ENCODE measurements around the gene CAPN1.
A peak's percentile ranks its signal among the peaks of the same experiment; 100 is the strongest.
"Not testable (repeated sequence)": the region's sequence is repeated elsewhere in the genome, so short reads cannot be mapped to it uniquely, and the experiment has no call there.

The CAPN1 gene

GRCh38 chr11:65181569-65182257 is at the start of gene CAPN1:
CAPN1 (plus strand) TSS chr11:65181928; CDS start chr11:65182702, 774 bp downstream.
- peak; percentile 78 for DNase-seq (ENCODE audit: low spot score)

GRCh38 chr11:65132238-65132987 is 49.3 kb upstream of the CAPN1 start:
- DNase-seq (ENCODE audit: low spot score) = no peak

GRCh38 chr11:65132988-65133700 is 48.6 kb upstream of the CAPN1 start:
- no peak for DNase-seq (ENCODE audit: low spot score)

- no peak for DNase-seq (ENCODE audit: low spot score)
Observed at GRCh38 chr11:65133724-65134123, 48.0 kb upstream of the CAPN1 start.

DNA sequence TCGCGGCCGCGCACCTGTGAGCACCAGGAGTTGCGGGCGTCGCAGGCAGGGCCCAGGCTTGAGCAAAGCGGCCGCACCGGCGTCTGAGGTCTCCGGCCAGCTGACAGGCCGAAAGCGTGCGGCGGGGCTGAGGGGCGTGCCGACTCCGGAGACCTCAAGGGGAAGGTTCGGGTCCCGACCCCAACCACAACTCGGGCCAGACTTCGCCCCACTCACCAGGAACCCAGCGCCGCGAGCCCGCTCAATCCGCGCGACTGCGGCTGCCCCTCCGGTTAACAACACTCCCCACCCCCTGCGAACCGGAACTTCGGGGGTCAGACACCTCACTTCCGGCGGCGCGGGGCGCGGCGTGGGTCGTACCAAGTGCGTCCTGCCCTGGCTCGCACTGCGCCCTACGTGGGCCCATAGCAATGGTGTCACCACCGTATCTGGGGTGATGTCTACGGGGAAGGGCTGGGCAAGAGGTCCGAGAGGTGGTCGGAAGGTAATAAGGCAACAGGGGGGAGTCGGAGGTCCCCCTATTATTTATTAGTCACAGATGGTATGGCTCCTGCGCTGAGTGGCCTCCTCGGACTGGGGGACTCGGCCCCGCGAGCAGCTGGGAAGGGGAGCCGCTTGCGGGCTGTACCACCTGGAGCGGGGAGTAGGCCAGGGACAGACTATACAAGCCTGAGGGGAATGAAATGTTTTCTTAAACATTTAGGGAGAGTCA is 47.3 kb upstream of the CAPN1 start, which contains the start of gene SYVN1:
TSS of gene SYVN1 (minus strand) at position 280 of the 712 bp plus-strand sequence. CDS start 918 bp downstream, outside the sequence.
- DNase-seq (ENCODE audit: low spot score) = peak; percentile 93

GRCh38 chr11:65134952-65135632 is 46.6 kb upstream of the CAPN1 start:
- DNase-seq (ENCODE audit: low spot score) = peak; percentile 93

- DNase-seq (ENCODE audit: low spot score) = no peak
Observed at GRCh38 chr11:65135633-65136145, 46.0 kb upstream of the CAPN1 start.

DNA sequence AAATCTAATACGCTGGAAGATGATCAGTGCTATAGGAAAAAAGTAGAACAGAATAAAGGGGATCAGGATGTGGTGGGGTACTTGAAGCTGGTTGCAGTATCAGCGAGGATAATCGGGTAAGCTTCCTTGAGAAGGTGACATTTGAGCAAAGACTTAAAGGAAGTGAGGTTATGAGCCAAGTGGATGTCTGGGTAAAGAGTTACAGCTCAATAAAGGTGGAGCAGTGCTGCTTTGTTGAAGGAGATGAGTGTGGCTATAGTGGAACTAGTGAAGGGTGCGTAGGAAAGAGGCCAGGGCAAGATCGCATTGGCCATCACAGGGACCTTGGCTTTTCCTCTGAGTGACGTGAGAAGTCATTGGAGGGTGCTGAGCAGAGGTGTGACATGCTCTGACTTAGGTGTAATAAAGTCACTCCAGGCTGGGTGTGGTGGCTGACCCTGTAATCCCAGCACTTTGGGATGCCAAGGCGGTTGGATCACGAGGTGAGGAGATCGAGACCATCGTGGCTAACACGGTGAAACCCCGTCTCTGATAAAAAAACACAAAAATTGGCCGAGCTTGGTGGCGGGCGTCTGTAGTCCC is 45.1 kb upstream of the CAPN1 start:
- DNase-seq (ENCODE audit: low spot score) = no peak

- DNase-seq (ENCODE audit: low spot score) = no peak
Observed at GRCh38 chr11:65141896-65142494, 39.7 kb upstream of the CAPN1 start.

DNA sequence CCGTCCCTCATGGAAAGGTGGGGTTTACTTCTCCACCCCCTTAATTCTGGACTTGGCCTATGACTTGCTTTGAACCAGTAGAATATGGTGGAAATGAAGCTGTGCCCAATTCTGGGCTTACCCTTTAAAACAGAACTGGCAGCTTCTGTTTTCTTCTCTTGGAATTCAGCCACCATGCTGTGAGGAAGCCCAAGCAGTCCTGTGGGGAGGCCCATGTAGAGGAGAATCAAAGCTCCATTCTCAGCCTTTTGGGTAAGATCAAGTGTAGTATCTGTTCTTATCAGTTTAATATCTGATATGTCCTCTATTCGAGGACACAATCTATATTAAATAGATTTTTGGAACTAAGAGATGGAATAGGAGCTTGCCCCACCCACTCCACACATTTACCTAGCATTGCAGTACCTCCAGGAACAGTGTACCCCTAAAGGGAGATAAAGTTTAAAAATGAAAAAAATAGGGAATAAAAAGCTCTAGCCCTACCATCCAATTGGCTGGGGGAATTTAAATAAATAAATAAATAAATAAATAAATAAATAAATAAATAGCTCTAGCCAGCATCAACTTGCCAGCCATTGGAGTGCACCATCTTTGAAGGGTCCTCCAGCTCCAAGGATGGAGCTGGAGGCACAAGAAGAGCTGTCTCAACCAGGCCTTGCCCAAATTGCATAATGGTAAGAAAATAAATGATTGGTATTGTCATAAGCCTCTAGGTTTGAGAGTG is 34.2 kb upstream of the CAPN1 start:
- no peak for DNase-seq (ENCODE audit: low spot score)

DNA sequence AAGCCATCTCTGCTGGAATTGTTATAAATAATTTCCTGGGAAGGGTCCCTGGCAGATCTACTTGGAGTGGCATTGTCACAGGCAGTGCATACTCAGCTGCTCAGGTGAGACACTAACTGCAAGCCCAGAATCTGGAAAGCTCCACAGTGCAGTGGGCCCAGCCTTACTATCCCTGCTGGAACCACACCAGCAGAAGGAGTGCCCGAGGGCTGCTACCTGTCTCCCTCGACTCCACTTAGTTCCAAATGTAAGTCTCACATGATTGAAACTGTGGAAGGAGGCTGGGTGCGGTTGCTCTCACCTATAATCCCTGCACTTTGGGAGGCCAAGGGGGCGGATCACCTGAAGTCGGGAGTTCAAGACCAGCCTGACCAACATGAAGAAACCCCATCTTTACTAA is 33.1 kb upstream of the CAPN1 start:
- no peak for DNase-seq (ENCODE audit: low spot score)

DNA sequence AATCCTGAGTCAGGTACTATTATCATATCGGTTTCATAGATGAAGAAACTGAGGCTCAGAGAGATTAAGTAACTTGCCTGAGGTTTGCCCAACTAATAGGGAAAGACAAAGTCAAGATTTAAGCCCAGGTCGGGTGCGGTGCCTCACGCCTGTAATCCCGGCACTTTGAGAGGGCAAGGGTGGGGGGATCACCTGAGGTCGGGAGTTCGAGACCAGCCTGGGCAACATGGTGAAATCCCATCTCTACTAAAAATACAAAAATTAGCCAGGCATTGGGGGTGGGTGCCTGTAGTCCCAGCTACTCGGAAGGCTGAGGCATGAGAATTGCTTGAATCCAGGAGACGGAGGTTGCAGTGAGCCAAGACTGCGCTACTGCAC is 31.6 kb upstream of the CAPN1 start:
- not testable (repeated sequence) for DNase-seq (ENCODE audit: low spot score)

GRCh38 chr11:65150509-65151299 is 31.0 kb upstream of the CAPN1 start:
- no peak for DNase-seq (ENCODE audit: low spot score)

GRCh38 chr11:65151331-65151899 is 30.3 kb upstream of the CAPN1 start:
- no peak for DNase-seq (ENCODE audit: low spot score)

GRCh38 chr11:65152122-65152521 is 29.6 kb upstream of the CAPN1 start:
- DNase-seq (ENCODE audit: low spot score) = no peak

DNA sequence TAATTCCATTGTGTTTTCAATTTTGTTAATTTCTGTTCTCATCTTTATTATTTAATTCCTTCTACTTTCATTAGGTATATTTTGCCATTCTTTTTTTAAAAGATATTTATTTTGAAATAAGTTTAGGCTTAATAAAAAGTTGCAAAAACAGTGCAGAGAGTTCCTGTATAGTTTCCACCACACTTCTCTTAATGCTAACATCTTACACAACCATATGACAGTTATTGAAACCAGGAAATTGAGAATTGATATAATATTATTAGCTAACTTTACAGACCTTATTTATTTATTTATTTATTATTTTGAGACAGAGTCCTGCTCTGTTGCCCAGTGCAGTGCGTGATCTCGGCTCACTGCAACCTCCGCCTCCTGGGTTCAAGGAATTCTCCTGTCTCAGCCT is 25.5 kb upstream of the CAPN1 start:
- DNase-seq (ENCODE audit: low spot score) = no peak

- DNase-seq (ENCODE audit: low spot score) = no peak
Observed at GRCh38 chr11:65156926-65157325, 24.8 kb upstream of the CAPN1 start.

GRCh38 chr11:65157336-65157735 is 24.4 kb upstream of the CAPN1 start:
- no peak for DNase-seq (ENCODE audit: low spot score)

DNA sequence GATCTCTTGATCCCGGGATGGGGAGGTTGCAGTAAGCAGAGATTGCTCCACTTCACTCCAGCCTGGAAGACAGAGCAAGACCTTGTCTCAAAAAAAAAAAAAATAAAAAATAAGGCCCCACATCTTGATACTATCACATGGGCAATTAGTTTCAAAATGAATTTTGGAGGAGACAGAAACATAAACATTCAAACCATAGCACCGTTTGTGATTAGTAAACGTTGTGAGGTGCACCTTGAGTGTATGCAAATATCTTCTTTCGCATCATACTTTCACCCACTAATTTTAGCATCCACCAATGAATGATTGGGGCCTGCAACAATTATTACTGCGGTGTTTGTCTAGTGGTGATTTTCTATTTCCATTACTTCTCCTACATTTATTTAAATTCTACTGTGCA is 22.7 kb upstream of the CAPN1 start:
- DNase-seq (ENCODE audit: low spot score) = no peak
